NB4 (cell line): ENCODE results near the gene C2CD3.

Experiments used
- CTCF ChIP-seq: IDR thresholded peaks from one replicate; pipeline ENCODE4 v1.5.1; 2012; ENCODE audit warnings: low read depth, low read length
- POLR2A ChIP-seq: IDR thresholded peaks from 2 replicates; pipeline ENCODE4 v1.6.1; 2011; ENCODE audit warnings: mild to moderate bottlenecking; ENCODE audit not compliant: insufficient read length; ENCODE audit errors: extremely low read depth

DNA sequence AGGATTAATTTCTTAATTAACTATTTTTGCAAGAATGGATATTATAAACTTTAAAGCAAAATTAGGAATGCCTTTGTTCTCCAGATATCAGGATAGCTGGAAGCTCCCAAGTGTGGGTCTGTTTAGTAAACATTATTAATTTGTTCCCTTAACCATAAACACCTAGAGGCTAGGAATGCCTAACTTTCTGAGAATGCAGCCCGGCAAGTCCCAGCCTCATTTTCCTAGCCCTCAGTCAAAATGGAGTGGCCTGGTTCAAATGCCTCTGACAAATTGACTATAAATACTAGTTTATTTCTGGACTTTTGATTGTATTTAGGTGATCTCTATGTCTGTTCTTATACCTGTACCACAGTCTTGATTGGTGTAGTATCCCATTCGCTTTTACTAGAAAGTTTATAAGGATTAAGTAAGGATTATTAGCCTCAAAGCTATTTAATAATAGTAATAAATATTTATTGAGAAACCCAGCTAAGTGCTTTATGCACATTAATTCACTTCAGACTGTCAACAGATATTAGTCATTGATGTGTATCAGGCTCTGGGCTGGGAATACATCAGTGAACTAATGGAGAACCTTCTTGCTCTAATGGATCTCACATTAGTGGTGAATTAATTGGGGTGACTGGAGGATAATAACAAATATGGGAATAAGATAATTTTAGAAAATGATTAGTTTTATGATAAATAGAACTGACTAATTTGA lies 26.1 kb upstream of the C2CD3 start:
- TF ChIP-seq CTCF (no peak), POLR2A (no peak)
